Stimulated activated CD8-positive, alpha-beta memory T cell treated with anti-CD3 and anti-CD28 coated beads, Interleukin-7, amount 100 ng/mL, for 4 hours (primary cell): ENCODE measurements around the gene PRDM7.

Source experiments
- DNase-seq, 2 donors: peaks; one replicate each; pipeline ENCODE4 v3.0.0-alpha.2; 2020; ENCODE audit warnings: low read depth in 2 of 2

Gene PRDM7

DNA sequence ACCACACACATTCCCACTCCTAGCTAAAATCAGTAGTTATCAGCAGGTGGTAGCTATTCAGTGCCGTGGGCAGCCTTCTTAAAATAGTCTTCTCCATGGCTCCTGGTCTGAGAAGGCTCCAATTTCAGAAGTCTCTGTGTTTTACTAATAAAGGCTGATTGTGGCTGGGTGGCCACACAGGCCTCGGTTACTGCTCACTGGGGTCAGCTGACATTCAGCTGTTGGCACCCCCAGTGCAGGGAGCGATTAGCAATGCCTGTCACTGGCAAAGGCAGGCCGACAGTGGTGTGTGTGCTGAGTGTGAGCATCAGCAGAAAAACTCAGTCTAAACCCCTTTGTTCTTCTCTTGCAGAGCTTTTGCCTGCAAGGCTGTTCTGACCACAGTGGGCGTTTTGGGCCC, 41.2 kb downstream of the PRDM7 start:
- no peak for DNase-seq

DNA sequence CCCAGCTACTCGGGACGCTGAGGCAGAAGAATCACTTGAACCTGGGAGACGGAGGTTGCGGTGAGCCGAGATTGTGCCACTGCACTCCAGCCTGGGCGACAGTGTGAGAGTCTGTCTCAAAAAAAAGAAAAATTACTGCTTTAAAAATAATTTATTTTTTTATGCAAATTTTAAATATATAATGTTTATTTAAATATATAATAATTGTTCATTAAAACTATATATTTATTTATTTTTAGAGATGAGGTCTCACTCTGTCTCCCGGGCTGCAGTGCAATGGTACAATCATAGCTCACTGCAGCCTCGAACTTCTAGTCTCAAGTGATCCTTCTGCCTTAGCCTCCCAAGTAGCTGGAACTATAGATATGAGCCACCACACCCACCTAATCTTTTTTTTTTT, 42.6 kb downstream of the PRDM7 start:
- DNase-seq = no peak

DNA sequence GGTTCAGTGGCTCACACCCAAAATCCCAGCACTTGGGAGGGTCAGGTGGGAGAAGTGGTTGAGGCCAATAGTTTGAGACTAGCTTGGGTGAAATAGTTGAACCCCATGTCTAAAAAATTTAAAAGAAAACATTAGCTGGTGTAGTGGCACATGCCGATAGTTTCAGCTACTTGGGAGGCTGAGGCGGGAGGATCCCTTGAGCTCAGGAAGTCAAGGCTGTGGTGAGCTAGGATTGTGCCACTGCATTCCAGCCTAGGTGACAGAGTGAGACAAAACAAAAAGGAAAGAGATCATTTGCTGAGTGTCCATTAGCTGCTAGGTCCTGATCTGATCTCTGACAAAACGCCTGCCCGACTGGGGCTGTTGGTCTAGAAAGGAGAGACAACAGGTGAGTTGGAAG, 43.7 kb downstream of the PRDM7 start:
- DNase-seq = no peak

DNA sequence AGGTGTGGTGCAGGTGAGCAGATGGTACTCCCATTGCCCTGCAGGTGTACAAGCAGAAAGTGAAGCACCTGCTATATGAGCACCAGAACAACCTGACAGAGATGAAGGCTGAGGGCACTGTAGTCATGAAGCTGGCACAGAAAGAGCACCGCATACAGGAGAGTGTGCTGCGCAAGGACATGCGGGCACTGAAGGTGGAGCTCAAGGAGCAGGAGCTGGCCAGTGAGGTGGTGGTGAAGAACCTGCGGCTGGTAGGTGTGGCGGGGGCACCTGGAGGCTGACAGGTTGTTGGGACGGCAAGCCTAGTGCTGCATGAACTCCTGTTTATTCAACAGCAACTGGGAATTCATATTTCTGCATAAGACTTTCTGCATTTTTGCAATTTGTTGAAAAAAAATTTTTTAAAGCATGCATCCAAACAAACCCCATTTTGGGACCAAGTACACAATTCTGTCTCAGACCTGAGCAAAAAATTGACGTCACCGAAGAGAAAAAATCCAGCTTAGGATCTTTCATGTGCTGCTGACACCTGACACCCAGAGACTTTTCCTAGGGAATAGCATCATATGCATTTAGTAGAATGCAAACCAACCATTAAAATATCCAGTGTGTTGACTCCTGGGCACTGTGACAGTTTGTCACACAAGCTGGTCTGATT, 44.3 kb downstream of the PRDM7 start:
- no peak for DNase-seq

DNA sequence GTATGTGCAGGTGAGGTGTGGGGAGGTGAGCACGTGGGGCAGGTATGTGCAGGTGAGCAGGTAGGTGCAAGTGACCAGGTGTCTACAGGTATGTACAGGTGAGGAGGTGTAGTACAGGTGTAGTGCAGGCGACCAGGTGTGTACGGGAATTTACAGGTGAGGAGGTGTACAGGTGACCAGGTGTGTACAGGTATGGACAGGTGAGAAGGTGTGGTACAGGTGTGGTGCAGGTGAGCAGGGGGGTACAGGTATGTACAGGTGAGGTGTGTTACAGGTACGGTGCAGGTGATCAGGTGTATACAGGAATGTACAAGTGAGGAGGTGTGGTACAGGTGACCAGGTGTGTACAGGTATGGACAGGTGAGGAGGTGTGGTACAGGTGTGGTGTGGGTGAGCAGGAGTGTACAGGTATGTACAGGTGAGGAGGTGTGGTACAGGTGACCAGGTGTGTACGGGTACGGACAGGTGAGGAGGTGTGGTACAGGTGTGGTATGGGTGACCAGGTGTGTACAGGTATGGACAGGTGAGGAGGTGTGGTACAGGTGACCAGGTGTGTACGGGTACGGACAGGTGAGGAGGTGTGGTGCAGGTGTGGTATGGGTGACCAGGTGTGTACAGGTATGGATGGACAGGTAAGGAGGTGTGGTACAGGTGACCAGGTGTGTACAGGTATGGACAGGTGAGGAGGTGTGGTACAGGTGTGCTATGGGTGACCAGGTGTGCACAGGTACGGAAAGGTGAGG, 45.0 kb downstream of the PRDM7 start:
- no peak for DNase-seq

DNA sequence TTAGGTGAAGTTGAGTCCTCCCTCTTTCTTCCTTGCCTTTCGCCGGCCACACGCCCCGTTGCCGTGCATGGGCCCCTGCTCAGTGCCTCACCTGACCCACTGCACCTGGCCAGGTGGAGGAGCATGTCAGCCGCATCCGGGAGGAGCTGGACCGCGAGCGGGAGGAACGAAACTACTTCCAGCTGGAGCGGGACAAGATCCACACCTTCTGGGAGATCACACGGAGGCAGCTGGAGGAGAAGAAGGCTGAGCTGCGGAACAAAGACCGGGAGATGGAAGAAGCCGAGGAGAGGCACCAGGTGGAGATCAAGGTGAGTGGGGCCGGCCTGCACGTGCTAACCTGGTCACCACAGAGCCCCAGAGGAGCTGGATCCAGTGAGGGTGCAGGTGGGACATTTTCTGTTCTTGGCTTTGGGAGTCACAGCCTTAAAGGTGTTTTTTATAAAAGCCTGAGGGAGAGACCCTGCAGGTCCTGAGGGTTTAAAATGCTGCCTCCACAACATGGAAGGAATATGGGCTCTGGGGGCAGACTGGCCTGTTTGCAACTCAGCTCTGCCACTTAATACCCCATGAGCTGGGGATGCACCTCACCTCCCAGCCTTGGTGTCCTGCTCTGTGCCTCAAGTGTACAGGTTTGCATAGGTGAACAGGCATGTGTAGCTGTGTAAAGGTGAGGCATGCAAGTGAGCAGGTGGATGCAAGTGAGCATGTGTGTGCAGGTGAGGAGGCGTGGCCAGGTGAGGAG, 45.8 kb downstream of the PRDM7 start:
- DNase-seq = no peak

DNA sequence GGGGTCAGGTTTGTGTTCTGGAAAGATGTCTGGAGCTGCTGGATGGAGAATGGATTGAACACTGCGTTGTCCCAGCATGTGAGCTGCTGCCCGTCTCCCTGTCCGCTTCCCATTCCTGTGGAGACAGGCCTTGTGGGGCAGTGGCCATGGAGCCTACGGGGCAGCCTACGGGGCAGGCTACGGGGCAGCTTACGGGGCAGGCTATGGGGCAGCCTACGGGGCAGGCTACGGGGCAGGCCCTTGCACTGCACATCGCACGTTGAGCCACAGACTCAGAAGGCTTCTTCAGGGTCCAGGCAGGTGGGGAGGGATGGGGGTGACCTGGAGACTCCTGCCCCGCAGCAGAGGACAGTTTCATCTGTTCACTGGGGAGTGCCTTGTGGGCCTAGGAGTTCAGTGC, 48.1 kb downstream of the PRDM7 start:
- DNase-seq = no peak

DNA sequence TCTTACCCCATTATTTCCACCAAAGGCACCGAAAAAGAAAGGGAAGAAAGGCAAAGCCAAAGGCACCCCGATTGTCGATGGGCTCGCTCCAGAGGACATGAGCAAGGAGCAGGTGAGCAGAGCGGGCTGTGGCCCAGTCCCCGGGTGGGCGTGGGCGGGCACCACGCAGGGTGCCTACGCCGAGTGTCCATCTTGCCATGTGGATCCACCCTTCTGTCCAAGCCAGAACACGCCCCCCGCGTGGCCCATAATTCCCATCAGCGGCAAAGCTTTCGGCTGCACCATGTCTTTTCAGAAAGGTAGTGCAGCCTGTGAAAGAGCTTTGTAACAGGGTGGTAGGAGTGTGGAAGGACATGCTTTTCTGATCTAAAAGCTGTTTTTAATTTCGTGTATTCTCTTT, 49.5 kb downstream of the PRDM7 start:
- no peak for DNase-seq

DNA sequence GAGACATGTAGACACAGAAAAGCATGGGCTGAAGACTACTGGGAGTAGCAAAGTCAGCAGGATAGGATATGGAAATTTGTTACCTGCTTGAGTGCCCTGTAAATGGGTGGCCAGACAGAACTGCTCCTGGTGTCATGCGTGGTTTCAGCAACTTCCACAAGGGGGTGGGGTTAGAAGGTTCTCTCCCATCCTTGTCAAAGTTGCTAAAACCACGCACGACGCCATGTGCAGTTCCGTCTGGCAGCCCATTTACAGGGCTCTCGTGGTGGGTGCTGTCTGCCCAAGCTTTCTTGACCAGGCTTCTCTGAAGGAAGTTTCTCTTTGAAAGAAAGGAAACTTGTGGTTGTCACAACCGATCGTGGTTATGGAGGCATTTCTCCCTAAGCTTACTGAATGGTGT, 51.0 kb downstream of the PRDM7 start:
- no peak for DNase-seq

DNA sequence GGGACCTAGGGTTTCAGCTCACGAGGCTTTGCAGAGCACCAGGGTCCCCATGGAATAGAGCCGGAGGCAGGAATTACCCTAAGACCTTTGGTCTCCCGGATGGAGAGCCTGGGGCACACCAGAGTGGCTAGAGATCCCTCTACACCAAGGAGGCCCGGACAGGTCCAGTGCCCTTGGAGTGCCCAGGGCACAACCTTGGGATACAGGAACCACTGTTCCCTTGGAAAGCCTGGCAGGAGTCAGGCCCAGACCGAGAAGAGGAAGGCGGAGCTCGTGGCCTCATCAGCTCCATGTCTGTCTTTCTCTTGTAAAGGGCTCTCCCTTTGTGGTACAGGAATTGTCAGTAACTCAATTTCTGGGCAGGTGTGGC, 54.1 kb downstream of the PRDM7 start:
- no peak for DNase-seq

DNA sequence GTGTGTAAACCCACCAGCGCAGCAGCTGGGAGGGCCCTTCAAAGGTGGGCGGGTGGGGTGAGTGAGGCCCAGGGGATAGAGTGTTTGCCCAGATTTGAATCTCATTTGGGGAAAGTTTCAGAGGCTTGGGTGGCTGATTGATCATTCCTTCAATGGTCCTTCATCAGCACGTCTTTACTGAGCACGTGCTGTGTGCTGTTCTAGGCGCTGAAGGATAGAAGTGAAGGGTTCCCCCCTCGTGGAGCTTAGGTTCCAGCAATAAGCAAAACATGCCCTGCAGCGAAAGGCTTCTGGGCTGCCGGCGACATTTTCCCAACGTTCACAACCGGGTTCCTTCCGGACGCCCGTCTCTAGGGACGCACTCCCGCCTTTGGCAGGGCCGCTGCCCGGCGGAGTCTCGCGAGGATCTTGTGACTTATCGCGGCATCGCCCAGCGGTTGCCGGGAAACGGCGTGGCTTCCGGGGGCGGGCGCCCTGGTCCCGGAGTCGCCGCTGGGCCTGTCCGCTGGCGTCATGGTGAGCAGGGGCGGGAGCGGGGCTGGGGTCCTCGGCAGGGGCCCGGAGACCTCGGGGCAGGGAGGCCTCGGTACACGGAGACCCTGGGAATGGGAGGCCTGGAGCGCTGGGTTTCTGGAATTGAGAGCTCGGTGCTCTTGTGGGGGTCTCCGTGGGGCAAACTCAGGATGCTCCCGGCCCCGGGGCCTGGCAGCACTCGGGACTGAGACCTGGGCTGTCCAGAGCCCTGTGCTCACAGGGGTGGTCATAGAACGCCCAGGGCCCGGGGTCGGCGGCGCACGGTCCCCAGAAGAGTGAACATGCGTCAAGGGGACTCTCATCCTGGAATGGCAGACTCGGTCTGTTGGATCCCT, 54.7 kb downstream of the PRDM7 start:
- DNase-seq = peak; percentile 43 to 64

DNA sequence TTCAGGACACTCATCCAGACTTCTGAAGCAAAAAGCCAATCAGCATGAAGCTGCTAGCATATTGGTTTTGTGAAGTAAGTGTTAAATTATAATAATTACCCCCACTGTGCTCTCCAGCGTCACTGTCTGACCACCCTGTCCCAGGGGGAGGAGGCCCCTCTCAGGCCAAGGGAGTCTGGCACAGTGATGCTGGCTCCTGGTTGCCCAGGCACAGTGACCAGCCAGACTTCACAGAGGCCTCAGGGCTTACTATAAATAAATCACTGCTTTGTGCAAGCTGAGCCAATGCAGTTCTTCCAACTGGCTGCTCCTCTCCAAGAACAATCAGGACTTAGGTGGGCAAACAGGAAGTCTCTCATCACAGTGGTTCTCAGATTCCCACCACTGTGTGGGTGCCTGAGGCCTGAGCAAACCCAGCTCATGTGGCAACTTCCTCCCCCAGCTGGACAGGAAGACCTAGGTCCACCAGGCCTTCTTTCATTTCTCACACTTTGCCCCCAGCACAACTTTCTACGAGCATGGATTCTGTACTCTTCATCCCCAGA, 56.2 kb downstream of the PRDM7 start:
- no peak for DNase-seq

DNA sequence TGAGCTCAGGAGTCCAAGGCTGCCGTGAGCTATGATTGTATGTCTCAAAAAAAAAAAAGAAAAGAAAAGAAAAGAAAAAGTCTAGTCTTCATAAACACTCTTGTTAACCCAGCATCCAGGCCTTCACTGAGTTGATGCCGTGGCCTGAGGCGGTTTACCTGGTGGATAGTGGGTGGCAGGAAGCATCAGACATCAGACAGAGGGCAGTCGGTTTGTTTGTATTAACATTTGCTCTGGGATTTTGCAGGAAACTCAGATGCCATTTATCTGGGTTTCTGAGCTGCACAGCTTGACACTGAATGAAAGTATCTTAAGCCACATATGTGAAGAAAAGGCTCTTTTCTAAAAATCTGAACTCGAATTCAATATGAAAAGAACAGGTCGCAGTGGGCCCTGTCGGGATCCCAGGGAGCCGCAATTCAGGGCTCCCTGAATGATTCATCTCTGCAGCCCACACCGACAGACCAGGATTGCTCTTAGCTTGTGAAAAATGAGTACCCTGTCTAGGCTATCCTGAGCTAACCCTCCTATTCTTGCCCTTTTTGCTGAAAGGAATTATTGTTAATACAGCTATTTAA, 56.8 kb downstream of the PRDM7 start:
- no peak for DNase-seq

DNA sequence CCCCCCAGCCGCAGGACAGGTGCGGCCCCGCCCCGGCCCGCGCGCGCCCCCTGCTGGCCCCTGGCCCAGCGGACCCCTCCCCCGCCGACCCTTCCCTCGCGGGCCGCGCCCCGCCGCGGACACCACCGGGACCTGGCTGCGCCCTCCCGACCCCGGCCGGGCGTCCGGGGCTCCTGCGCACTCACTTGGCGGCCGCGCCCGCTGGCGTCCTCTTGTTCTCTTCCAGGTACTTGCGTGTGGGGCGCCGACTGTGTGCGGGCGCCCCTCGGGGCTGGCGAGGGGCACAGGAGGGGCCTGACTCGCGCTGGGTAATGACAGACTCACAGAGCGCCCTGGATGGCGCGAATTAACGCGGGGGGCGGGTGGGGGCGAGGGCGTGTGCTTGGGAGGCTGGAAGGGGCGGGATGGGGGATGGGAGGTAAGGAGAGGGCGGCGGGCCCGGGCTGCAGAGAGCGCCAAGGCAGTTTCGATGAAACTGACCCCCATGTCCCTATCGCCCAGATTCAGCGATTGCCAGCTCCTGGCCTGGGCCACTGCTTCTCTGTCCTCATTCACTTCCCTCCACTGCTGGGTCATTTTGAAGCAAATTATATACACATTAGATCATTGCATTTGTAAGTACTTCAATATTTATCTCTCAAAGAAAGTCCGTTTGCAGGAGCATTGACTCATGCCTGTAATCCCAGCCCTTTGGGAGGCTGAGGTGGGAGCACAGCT, 57.4 kb downstream of the PRDM7 start:
- DNase-seq = no peak

DNA sequence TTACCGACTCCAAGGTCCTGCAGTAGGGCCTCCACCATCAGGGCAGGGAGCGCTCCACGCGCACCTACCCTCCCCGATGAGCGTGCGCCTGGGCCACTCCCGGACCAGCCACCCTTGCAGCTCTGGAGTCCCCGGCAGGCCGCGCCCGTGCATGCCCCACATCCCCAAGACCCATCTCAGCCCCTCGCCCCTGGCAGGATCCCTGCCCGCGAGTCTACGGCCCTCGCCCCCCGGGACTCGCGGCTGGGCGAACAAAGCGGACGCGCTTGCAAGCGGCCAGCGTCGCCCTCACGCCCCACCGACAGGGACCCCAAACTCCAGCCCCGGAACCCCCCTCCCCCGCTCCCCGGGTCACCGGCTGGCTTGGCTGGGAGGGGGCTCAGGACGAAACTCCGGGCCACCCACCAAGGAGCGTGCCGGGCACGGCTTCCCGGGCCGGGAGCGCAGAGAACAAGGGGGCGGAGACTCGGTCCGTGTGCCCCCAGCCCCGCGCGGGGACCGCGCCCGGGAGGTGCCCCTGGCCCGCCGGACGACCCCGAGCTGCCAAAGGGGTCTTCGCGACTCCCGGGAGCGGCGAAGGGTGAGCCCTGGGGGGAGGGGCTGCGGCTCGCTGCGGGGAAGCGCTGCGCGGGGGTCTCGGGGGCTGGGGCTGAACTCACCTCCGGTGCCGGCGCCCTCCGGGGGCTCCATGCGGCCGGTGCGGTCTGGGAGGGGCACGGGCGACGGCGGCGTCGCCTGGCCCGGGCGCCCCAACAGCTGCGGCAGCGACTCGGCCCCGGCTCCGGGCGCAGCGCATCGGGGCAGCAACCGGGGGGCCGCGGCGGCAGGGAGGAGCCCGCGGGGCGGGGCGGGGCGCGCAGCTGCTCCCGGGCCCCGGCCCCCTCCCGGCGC, 58.2 kb downstream of the PRDM7 start, which contains the start of gene DBNDD1:
Gene DBNDD1, minus strand, starts transcription at position 805 of the 891 bp plus-strand sequence. Its CDS starts 115 bp downstream, at position 690.
- DNase-seq = peak in 1 of 2 donors; percentile 31

DNA sequence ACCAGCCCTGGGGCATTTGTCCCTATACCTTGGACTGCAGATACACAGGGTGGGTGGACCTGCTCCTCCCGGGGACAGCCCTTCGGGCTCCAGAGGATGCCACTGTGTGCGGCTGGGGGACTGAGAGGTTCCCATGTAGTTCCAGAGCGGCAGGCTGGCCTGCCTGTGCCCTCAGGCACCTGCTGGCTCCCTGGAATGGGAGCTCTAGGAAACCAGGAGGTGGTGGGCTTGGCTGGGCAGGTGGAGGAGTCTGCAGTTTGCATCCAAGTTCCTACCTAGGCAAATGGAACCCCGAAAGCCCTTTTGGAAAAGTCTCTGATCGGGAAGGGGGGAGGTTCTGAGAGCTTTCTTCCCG, 58.9 kb downstream of the PRDM7 start:
- DNase-seq = no peak

DNA sequence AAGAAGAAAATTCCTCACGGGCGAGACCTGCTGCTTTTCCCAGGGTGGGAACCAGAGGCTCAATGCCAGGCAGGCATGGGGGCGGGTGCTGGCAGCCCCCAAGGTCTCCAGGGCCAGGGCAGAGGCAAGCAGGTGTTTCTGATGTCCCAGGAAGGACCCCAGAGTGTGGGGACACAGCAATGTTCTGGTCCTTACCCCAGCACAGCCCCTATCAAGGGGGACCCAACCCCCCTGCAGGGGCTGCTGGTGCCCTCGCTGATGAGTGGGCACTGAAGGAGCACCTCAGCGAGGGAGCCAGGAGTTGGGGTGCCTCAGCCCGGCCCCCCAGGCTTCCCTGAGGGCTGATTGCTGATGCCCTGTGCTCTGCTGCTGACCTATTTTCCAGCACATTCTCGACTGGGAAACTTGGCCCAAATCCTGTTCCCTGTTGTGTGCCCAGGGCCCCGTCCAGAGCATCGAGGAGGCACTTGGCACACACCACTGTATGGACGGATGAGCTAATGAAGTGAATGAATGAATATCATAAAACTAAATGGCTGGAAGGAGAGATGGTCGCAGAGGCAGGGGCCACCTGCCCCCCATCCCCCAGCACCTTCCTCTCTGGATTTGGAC, 60.7 kb downstream of the PRDM7 start:
- no peak for DNase-seq

DNA sequence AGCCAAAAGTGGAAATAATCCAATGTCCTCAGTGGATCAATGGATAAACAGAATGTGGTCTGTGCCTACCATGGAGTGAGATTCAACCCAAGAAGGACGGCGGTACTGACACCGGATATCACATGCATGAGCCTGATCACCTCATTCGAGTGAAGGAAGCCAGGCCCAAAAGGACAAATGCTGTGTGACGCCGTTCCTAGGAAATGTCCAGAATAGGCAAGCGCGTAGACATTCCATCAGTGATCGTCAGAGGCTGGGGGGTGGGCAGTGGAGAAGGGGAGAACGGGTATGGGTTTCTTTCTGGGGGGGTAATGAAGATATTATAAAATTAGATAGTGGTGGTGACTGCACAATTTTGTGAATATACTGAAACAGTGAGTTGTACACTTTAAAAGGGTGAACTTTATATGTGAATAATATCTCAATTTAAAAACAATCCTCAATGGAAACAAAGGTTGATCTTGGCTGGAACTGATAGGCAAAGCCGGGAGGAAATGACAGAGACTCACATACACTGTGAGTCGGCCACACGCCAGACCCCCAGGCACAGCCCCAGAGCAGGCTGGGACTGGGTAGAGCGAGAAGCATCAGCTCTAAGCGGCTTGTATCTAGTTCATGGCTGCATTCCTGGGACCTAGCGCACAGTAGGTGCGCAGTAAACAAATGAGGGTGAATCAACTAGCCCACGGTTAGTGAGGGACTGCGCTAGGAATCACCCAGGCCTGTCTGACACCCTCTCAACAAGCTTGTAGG, 61.4 kb downstream of the PRDM7 start:
- no peak for DNase-seq
